ENCODE results near the gene STIMATE. TPM values are rescaled to one million over a fixed set of nuclear protein-coding genes. Genes with fewer than 3 reads are reported as not detected.

STIMATE gene
- total RNA-seq, 2 donors from 2014 or later, result 45.2 to 75.1 TPM

DNA sequence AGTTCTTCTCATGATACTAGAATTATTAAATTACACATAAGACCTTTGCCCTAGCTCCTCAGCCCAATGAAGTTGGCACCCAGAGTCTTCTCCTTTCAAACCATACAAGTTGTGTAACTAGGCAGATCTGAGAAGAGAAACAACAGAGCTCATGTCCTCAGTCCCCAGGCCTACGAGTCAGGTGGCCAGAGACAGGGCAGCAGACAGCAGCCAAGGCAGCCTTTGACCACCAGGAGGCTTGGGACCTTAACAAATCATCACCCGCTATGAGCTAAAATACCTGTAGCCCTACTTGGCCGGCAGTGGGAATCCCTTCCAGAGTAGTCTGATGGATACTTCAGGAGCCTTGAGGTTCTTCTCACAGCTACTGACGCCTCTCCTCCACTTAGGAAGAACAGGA, 18.3 kb downstream of the STIMATE start:
- Histone ChIP-seq H3K4me1 (ENCODE audit: control insufficient read depth in 1 of 2, low read depth in 2 of 2) (peaks cover 9 to 17% of the 10 kb centered on the region in 2 donors), H3K27ac (no peak overlapping the region), H3K9me3 (no peaks in the 10 kb centered on the region), H3K4me3 (no peak overlapping the region), H3K36me3 (peaks cover 15% of the 10 kb centered on the region), H3K27me3 (replicated peaks; ENCODE audit: insufficient read depth) (no peaks in the 10 kb centered on the region)
- ATAC-seq (ENCODE audit: insufficient number of reproducible peaks, low FRiP score, low read depth), result no peak
- DNase-seq (ENCODE audit: low spot score), result no peak
- TF ChIP-seq, protein P1, sequence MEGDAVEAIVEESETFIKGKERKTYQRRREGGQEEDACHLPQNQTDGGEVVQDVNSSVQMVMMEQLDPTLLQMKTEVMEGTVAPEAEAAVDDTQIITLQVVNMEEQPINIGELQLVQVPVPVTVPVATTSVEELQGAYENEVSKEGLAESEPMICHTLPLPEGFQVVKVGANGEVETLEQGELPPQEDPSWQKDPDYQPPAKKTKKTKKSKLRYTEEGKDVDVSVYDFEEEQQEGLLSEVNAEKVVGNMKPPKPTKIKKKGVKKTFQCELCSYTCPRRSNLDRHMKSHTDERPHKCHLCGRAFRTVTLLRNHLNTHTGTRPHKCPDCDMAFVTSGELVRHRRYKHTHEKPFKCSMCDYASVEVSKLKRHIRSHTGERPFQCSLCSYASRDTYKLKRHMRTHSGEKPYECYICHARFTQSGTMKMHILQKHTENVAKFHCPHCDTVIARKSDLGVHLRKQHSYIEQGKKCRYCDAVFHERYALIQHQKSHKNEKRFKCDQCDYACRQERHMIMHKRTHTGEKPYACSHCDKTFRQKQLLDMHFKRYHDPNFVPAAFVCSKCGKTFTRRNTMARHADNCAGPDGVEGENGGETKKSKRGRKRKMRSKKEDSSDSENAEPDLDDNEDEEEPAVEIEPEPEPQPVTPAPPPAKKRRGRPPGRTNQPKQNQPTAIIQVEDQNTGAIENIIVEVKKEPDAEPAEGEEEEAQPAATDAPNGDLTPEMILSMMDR (IDR thresholded peaks at IDR 0.05), result no peak

- Histone ChIP-seq H3K4me3 (no peak overlapping the region), H3K27me3 (replicated peaks; ENCODE audit: insufficient read depth) (no peaks in the 10 kb centered on the region), H3K27ac (no peak overlapping the region), H3K4me1 (ENCODE audit: control insufficient read depth in 1 of 2, low read depth in 2 of 2) (peaks cover 9 to 26% of the 10 kb centered on the region in 2 donors), H3K9me3 (no peaks in the 10 kb centered on the region), H3K36me3 (peaks cover 15% of the 10 kb centered on the region)
- TF ChIP-seq, protein P1 (IDR thresholded peaks at IDR 0.05), result no peak
- DNase-seq (ENCODE audit: low spot score) (no peak), ATAC-seq (ENCODE audit: insufficient number of reproducible peaks, low FRiP score, low read depth) (no peak)
Measured at GRCh38 chr3:52877085-52877484, 20.3 kb downstream of the STIMATE start.

DNA sequence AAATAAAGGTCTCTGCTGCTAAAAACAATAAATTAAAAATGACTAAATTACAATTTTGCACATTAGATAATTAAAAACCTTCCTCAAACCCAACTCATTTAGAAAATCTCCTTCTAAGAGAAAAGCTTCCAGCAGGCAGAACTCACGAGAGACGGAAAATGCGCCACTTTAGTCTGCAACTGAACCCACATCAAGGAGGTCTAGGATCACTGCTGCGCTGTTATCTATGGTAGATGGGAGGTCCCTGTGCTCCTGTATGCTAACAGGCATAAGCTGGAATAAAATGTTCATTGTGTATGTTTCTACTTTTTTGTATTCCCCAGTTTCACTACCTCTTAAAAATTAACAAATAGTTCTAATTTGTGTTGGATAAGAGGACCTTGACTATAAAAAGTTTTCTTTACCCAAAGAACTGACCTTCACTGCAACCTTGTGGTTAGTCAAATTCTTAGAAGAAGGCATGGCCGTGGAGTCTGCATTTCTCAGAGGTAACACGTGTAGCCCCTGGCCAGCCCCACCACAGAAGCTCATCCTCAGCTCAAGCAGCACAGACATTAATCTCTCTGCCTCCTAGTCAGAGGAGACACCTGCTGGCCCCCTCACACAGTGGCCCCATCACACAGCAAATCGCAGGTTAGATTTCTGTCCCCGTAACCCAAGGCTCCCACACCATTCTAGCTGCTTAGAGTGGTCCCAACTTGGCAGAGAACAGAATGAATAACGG, 22.3 kb downstream of the STIMATE start:
- Histone ChIP-seq H3K36me3 (peaks cover 13% of the 10 kb centered on the region), H3K9me3 (no peaks in the 10 kb centered on the region), H3K27ac (no peak overlapping the region), H3K4me1 (ENCODE audit: control insufficient read depth in 1 of 2, low read depth in 2 of 2) (peaks cover 9 to 26% of the 10 kb centered on the region in 2 donors), H3K4me3 (no peak overlapping the region), H3K27me3 (replicated peaks; ENCODE audit: insufficient read depth) (no peaks in the 10 kb centered on the region)
- DNase-seq (ENCODE audit: low spot score) (no peak), ATAC-seq (ENCODE audit: insufficient number of reproducible peaks, low FRiP score, low read depth) (no peak)
- TF ChIP-seq, protein P1 (IDR thresholded peaks at IDR 0.05), result no peak

DNA sequence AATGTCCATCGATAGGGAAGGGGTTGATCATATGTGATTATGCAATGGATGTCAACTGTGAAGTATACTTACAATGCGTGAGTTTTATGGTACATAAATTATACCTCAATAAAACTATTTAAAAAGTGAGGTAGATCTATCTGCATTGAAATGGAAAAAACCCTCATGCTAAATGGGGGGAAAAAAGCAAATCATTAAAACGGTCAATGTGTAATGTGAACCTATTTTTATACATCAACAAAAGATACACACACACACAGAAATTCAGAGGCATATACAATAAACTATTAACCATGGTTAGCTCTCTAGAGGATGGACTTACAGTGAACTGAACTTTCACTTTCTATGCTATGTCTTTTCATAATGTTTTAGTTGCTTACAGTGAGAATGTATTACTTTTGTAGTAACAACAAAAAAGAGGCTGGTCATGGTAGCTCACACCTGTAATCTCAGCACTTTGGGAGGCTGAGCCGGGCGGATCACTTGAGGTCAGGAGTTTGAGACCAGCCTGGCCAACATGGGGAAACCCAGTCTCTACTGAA, 23.1 kb downstream of the STIMATE start:
- ATAC-seq (ENCODE audit: insufficient number of reproducible peaks, low FRiP score, low read depth) (no peak), DNase-seq (ENCODE audit: low spot score) (no peak)
- H3K9me3 ChIP-seq, result no peaks in the 10 kb centered on the region
- no peak overlapping the region for H3K27ac ChIP-seq
- TF ChIP-seq, protein P1 (IDR thresholded peaks at IDR 0.05), result no peak
- peaks cover 6% of the 10 kb centered on the region for H3K36me3 ChIP-seq
- no peak overlapping the region for H3K4me3 ChIP-seq
- no peaks in the 10 kb centered on the region for H3K27me3 ChIP-seq (replicated peaks; ENCODE audit: insufficient read depth)
- H3K4me1 ChIP-seq (ENCODE audit: control insufficient read depth in 1 of 2, low read depth in 2 of 2), result peaks cover 9 to 26% of the 10 kb centered on the region in 2 donors

DNA sequence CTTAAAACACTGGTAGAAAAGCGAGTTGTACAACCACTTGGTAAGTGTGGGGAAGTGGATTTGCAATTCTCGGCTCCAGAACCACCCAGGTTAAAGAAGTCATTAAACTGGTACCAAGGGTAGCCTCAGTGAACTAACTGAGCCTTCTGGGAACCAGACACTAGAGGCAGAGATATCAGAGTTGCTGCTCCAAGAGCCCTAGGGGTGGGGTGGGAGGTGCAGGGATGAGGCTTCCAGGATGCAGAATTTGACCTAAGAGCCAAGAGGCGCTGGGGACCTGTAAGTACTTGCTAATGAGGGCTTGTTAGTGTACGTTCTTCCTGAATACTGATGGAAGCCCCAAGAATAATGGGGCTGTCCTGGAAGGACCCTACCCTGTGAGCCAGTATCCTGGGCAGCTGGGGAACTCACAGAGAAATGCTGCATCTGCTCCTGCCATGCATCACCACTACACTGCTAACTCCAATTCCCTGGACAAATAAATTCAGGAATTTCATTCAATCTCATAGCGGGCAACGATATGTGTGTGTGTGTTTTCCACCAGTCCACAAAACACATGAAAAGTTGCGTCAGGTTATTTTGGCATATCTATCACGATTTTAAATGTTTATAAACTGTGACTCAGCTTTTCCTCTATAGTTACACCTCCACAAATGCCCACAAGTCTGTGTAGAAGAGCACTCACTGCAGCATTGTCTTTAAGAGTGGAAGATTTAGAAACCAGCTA, 23.8 kb downstream of the STIMATE start:
- H3K9me3 ChIP-seq, result no peaks in the 10 kb centered on the region
- no peak overlapping the region for H3K4me3 ChIP-seq
- DNase-seq (ENCODE audit: low spot score) (no peak), ATAC-seq (ENCODE audit: insufficient number of reproducible peaks, low FRiP score, low read depth) (no peak)
- H3K27ac ChIP-seq, result no peak overlapping the region
- H3K36me3 ChIP-seq, result peaks cover 4% of the 10 kb centered on the region
- TF ChIP-seq, protein P1 (IDR thresholded peaks at IDR 0.05), result no peak
- peaks cover 9 to 26% of the 10 kb centered on the region in 2 donors for H3K4me1 ChIP-seq (ENCODE audit: control insufficient read depth in 1 of 2, low read depth in 2 of 2)
- H3K27me3 ChIP-seq (replicated peaks; ENCODE audit: insufficient read depth), result no peaks in the 10 kb centered on the region

Measured in thoracic aorta (tissue), 2 donors.